Measurements from ENCODE around the gene TBC1D14.

The TBC1D14 gene

GRCh38 chr4:7054106-7054880, 144.7 kb downstream of the TBC1D14 start:
- POLR2A ChIA-PET, result interaction anchor here (1.0 kb wide), 1 partner anchor 13 kb away, joined by 3 read pairs; no protein-coding TSS in a partner anchor
- TF ChIP-seq CTCF (IDR thresholded peaks at IDR 0.05; ENCODE audit: control extremely low read depth, extremely low read depth, low read depth, missing control alignments), result no peak
- CTCF ChIA-PET, result interaction anchor here (1.0 to 7.7 kb wide), 3 partner anchors 11 to 82 kb away, joined by 3 to 51 read pairs (median 51); partner anchors contain the start of genes GRPEL1 and TADA2B
- DNase-seq (ENCODE audit: extremely low spot score), result no peak

- ChIA-PET POLR2A (interaction anchor here (1.0 to 1.6 kb wide), 2 partner anchors 12 to 13 kb away, joined by 3 to 5 read pairs; partner anchors contain the start of gene GRPEL1), CTCF (interaction anchor here (1.0 to 7.7 kb wide), 3 partner anchors 12 to 83 kb away, joined by 3 to 51 read pairs (median 51); partner anchors contain the start of genes GRPEL1 and TADA2B)
- DNase-seq (ENCODE audit: extremely low spot score), result no peak
- TF ChIP-seq CTCF (IDR thresholded peaks at IDR 0.05; ENCODE audit: control extremely low read depth, extremely low read depth, low read depth, missing control alignments), result no peak
These were observed 145.7 kb downstream of the TBC1D14 start for GRCh38 chr4:7055111-7055989.

- no peak for DNase-seq (ENCODE audit: extremely low spot score)
- ChIA-PET POLR2A (interaction anchor here (1.6 kb wide), 1 partner anchor 12 kb away, joined by 5 read pairs; the partner anchor contains the start of gene GRPEL1), CTCF (interaction anchor here (1.4 to 7.7 kb wide), 5 partner anchors 13 to 82 kb away, joined by 3 to 51 read pairs (median 7); partner anchors contain the start of genes GRPEL1 and TADA2B)
- TF ChIP-seq CTCF (IDR thresholded peaks at IDR 0.05; ENCODE audit: control extremely low read depth, extremely low read depth, low read depth, missing control alignments), result no peak
These were observed 146.3 kb downstream of the TBC1D14 start for GRCh38 chr4:7055990-7056325.

- no peak for TF ChIP-seq CTCF (IDR thresholded peaks at IDR 0.05; ENCODE audit: control extremely low read depth, extremely low read depth, low read depth, missing control alignments)
- POLR2A ChIA-PET, result interaction anchor here (2.2 kb wide), 1 partner anchor 9 kb away, joined by 8 read pairs; the partner anchor contains the start of gene GRPEL1
- CTCF ChIA-PET, result interaction anchor here (1.4 to 7.7 kb wide), 3 partner anchors 9 to 16 kb away, joined by 7 to 51 read pairs (median 45); partner anchors contain the start of genes GRPEL1 and TADA2B
- no peak for DNase-seq (ENCODE audit: extremely low spot score)
These were observed 149.2 kb downstream of the TBC1D14 start for GRCh38 chr4:7058792-7059191.

- CTCF ChIA-PET, result interaction anchor here (1.2 to 7.7 kb wide), 3 partner anchors 10 to 17 kb away, joined by 4 to 51 read pairs (median 45); partner anchors contain the start of gene TADA2B
- TF ChIP-seq CTCF (IDR thresholded peaks at IDR 0.05; ENCODE audit: control extremely low read depth, extremely low read depth, low read depth, missing control alignments), result no peak
- no peak for DNase-seq (ENCODE audit: extremely low spot score)
- POLR2A ChIA-PET, result interaction anchor here (2.2 kb wide), 1 partner anchor 8 kb away, joined by 8 read pairs; the partner anchor contains the start of gene GRPEL1
These were observed 150.0 kb downstream of the TBC1D14 start for GRCh38 chr4:7059662-7060061.

Measured in GM10248 (cell line).